Testis (tissue), 3 donors: ENCODE results near the gene RGR. TPM values are rescaled to one million over a fixed set of nuclear protein-coding genes. Genes with fewer than 3 reads are reported as not detected.

Experiments used
- DNase-seq: peaks from one replicate; pipeline ENCODE4 v3.0.0-alpha.2; 2019
- H3K27ac ChIP-seq, 2 donors: fragments of 200-600 bp; sonication (generic); one replicate each; pipeline ENCODE4 v1.5.1; 2019
- H3K27me3 ChIP-seq: fragments of 200-600 bp; sonication (generic); one replicate; pipeline ENCODE4 v1.5.1; 2019
- H3K36me3 ChIP-seq: fragments of 200-600 bp; sonication (generic); one replicate; pipeline ENCODE4 v1.5.1; 2017; ENCODE audit warnings: low read depth; ENCODE audit errors: missing control alignments
- H3K4me1 ChIP-seq: fragments of 200-600 bp; sonication (generic); one replicate; pipeline ENCODE4 v1.5.1; 2019
- H3K4me3 ChIP-seq, 2 donors: fragments of 200-600 bp; sonication (generic); one replicate each; pipeline ENCODE4 v1.5.1; 2017 to 2019
- H3K9me3 ChIP-seq: fragments of 200-600 bp; sonication (generic); one replicate; pipeline ENCODE4 v1.5.1; 2017
- CTCF ChIP-seq, 3 experiments: fragments of 450-650 bp in 2 of 3; fragments of 200-600 bp in 1 of 3; sonication (generic) in 1 of 3; IDR thresholded peaks; one replicate each; pipeline ENCODE4 v1.5.1; 2016 to 2019; ENCODE audit warnings: antibody characterized with exemption in 3 of 3, mild to moderate bottlenecking in 2 of 3, moderate library complexity in 1 of 3
- POLR2A ChIP-seq: fragments of 450-650 bp; IDR thresholded peaks from one replicate; pipeline ENCODE4 v1.6.1; 2017; ENCODE audit warnings: antibody characterized with exemption, mild to moderate bottlenecking, moderate library complexity
- WGBS, 2 donors: methylation state at CpG; one replicate each; pipeline ENCODE4 v1.1.5; 2018; 5-methylcytosine and 5-hydroxymethylcytosine counted together
- intact Hi-C: fragments of 100-400 bp; cut with DNase I; formaldehyde crosslinking; loops from one replicate; pipeline ENCODE4 v1.15.1; 2023; ENCODE audit warnings: low total_unique reads
- polyA plus RNA-seq: library from polyadenylated mRNA; stranded (reverse); fragments of 350-450 nt; fragmentation: Illumina TruSeq; extraction: RNeasy Lipid Tissue Mini Kit (QIAGEN cat#74804); gene quantifications from one replicate; pipeline ENCODE4 v1.2.3, GENCODE V29; 2014; ENCODE audit warnings: low read depth, low replicate concordance; ENCODE audit not compliant: insufficient read depth
- total RNA-seq, 2 donors: library from RNA; depleted of rRNA; stranded (reverse); fragments of >200 nt; gene quantifications; one replicate each; pipeline ENCODE4 v1.2.3, GENCODE V29; 2016

Gene RGR
- total and polyA plus RNA-seq, 3 donors from 2014 or later, result 2.2 to 5.9 (median 3.7) TPM

- Histone ChIP-seq H3K4me3 (no peak overlapping the region), H3K27ac (no peak overlapping the region), H3K27me3 (no peaks in the 10 kb centered on the region), H3K9me3 (no peaks in the 10 kb centered on the region), H3K4me1 (no peaks in the 10 kb centered on the region), H3K36me3 (no peaks in the 10 kb centered on the region)
- DNase-seq, result no peak
- intact Hi-C loops, result no loop called here
- WGBS, 2 donors, result 76 to 85% methylated on average over 5 to 6 of the region's 6 CpGs
- TF ChIP-seq CTCF (IDR thresholded peaks at IDR 0.05), result no peak
- TF ChIP-seq POLR2A, result no peak
Measured at GRCh38 chr10:84205853-84206525, 38.9 kb upstream of the RGR start.

DNA sequence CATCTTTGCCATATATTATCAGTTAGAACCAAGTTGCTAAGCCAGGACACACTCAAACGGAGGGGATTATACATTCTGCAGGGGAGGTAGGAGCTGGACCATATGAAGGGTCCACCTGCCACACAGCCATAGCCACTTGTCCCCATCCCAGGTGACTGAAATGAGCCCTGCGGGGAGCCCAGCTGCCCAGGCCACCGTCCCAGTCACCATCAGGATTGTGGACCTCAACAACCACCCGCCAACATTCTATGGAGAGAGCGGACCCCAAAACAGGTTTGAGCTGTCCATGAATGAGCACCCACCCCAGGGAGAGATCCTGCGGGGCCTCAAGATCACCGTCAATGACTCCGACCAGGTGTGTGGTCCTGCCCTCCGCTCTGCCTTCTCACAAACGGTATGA lies 36.8 kb upstream of the RGR start:
- WGBS, 2 donors, result 90% methylated on average over 6 to 10 of the region's 10 CpGs
- no peaks in the 10 kb centered on the region for H3K4me1 ChIP-seq
- H3K27me3 ChIP-seq, result no peaks in the 10 kb centered on the region
- H3K27ac ChIP-seq, result no peak overlapping the region
- no peaks in the 10 kb centered on the region for H3K9me3 ChIP-seq
- TF ChIP-seq CTCF (IDR thresholded peaks at IDR 0.05), result no peak
- no peak for TF ChIP-seq POLR2A
- intact Hi-C loops, result no loop called here
- H3K36me3 ChIP-seq, result no peaks in the 10 kb centered on the region
- DNase-seq, result no peak
- no peak overlapping the region for H3K4me3 ChIP-seq

GRCh38 chr10:84211566-84211965 lies 33.3 kb upstream of the RGR start:
- H3K27ac ChIP-seq, result no peak overlapping the region
- TF ChIP-seq POLR2A (no peak), CTCF (IDR thresholded peaks at IDR 0.05) (no peak)
- WGBS, 2 donors, result 88 to 92% methylated on average over 2 of the region's 2 CpGs
- H3K36me3 ChIP-seq, result no peaks in the 10 kb centered on the region
- H3K4me1 ChIP-seq, result no peaks in the 10 kb centered on the region
- no peaks in the 10 kb centered on the region for H3K9me3 ChIP-seq
- DNase-seq, result no peak
- intact Hi-C loops, result no loop called here
- H3K27me3 ChIP-seq, result no peaks in the 10 kb centered on the region
- H3K4me3 ChIP-seq, result no peak overlapping the region

- no peaks in the 10 kb centered on the region for H3K36me3 ChIP-seq
- intact Hi-C loops, result no loop called here
- no peaks in the 10 kb centered on the region for H3K9me3 ChIP-seq
- no peak for DNase-seq
- no peak overlapping the region for H3K4me3 ChIP-seq
- TF ChIP-seq POLR2A, result no peak
- TF ChIP-seq CTCF (IDR thresholded peaks at IDR 0.05), result no peak
- H3K27me3 ChIP-seq, result no peaks in the 10 kb centered on the region
- H3K4me1 ChIP-seq, result no peaks in the 10 kb centered on the region
- WGBS, 2 donors, result 79 to 94% methylated on average over 5 of the region's 5 CpGs
- no peak overlapping the region for H3K27ac ChIP-seq
Measured at GRCh38 chr10:84212014-84212413, 32.8 kb upstream of the RGR start.

DNA sequence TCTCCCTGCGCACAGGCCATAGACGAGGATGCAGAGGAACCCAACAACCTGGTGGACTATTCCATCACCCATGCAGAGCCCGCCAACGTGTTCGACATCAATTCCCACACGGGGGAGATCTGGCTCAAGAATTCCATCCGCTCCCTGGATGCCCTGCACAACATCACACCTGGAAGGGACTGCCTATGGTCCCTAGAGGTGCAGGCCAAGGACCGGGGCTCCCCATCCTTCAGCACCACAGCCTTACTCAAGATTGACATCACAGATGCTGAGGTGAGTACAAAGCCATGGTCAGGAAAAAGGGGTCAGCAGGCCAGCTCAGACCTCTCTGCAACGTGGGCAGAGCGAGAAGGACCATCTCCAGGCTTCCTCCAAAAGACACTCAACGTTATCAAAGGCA lies 31.8 kb upstream of the RGR start:
- H3K27ac ChIP-seq, result no peak overlapping the region
- intact Hi-C loops, result no loop called here
- no peak overlapping the region for H3K4me3 ChIP-seq
- no peak for TF ChIP-seq CTCF (IDR thresholded peaks at IDR 0.05)
- no peak for TF ChIP-seq POLR2A
- no peaks in the 10 kb centered on the region for H3K27me3 ChIP-seq
- DNase-seq, result no peak
- no peaks in the 10 kb centered on the region for H3K9me3 ChIP-seq
- H3K4me1 ChIP-seq, result no peaks in the 10 kb centered on the region
- H3K36me3 ChIP-seq, result no peaks in the 10 kb centered on the region
- WGBS, 2 donors, result 82 to 87% methylated on average over 11 of the region's 11 CpGs
